HepG2 (cell line): ENCODE measurements around the gene RBBP8NL. TPM values are rescaled to one million over a fixed set of nuclear protein-coding genes. Genes with fewer than 3 reads are reported as not detected.

Experiments
- ATF1 ChIP-seq: IDR thresholded peaks from 2 replicates; pipeline ENCODE4 v1.6.1; 2016; ENCODE audit warnings: mild to moderate bottlenecking, control low read depth
- CENPX ChIP-seq: sonication (generic); formaldehyde crosslinking; IDR thresholded peaks from 2 replicates; pipeline ENCODE4 v1.9.0; 2021; ENCODE audit warnings: mild to moderate bottlenecking, missing genetic modification reagents, moderate library complexity
- HDAC2 ChIP-seq: sonication (generic); formaldehyde crosslinking; IDR thresholded peaks from 2 replicates; pipeline ENCODE4 v1.4.0; 2020; ENCODE audit warnings: missing genetic modification reagents
- NR3C1 ChIP-seq: sonication (generic); formaldehyde crosslinking; IDR thresholded peaks from 2 replicates; pipeline ENCODE4 v1.4.0; 2020; ENCODE audit warnings: missing genetic modification reagents
- POLR2AphosphoS5 ChIP-seq: IDR thresholded peaks from 2 replicates; pipeline ENCODE4 v1.6.1; 2012; ENCODE audit warnings: low read depth, low read length
- RBM39 ChIP-seq: fragments of 200-400 bp; formaldehyde crosslinking; IDR thresholded peaks from one replicate; pipeline ENCODE4 v1.6.1; 2018; ENCODE audit warnings: antibody characterized with exemption, mild to moderate bottlenecking, low read depth, low read length; ENCODE audit not compliant: poor library complexity, severe bottlenecking
- STAG1 ChIP-seq: sonication (generic); formaldehyde crosslinking; IDR thresholded peaks from 2 replicates; pipeline ENCODE4 v1.4.0; 2020; ENCODE audit warnings: missing genetic modification reagents
- SUZ12 ChIP-seq: fragments of 150-350 bp; IDR thresholded peaks from 2 replicates; pipeline ENCODE4 v1.6.1; 2014; ENCODE audit warnings: low read depth, low read length
- ZBTB3 ChIP-seq: sonication (generic); formaldehyde crosslinking; IDR thresholded peaks from 2 replicates; pipeline ENCODE4 v1.4.0; 2020; ENCODE audit warnings: low read depth, mild to moderate bottlenecking, moderate library complexity, missing genetic modification reagents, borderline replicate concordance
- ZNF530 ChIP-seq: sonication (generic); formaldehyde crosslinking; IDR thresholded peaks from 2 replicates; pipeline ENCODE4 v1.5.0; 2020; ENCODE audit warnings: low read depth, mild to moderate bottlenecking, missing genetic modification reagents
- polyA plus RNA-seq, 8 experiments: library from polyadenylated mRNA; depleted of rRNA in 3 of 8; stranded (reverse) in 7 of 8; unstranded in 1 of 8; fragments of >200 nt; fragmentation: Illumina TruSeq in 4 of 8; extraction: Trizol in 4 of 8; gene quantifications; 2 replicates each; pipeline versions ENCODE4 v1.2.1 to v1.2.3, GENCODE V29; 2011 to 2016; ENCODE audit warnings: low read depth in 4 of 8, missing spikeins in 1 of 8, mixed read lengths in 1 of 8; ENCODE audit not compliant: insufficient read depth in 1 of 8
- total RNA-seq, 5 experiments: library from RNA; depleted of rRNA; stranded (reverse); fragments of >200 nt; fragmentation: Illumina TruSeq; extraction: Trizol; gene quantifications; 2 replicates each; pipeline ENCODE4 v1.2.3, GENCODE V29; 2016; ENCODE audit warnings: low read depth in 1 of 5
- TF ChIP-seq, protein P1 (sequence below): sonication (generic); formaldehyde crosslinking; IDR thresholded peaks from 2 replicates; pipeline ENCODE4 v1.4.0; 2020; ENCODE audit warnings: missing genetic modification reagents
- TF ChIP-seq, protein P2 (sequence below): IDR thresholded peaks from 2 replicates; pipeline ENCODE4 v1.6.1; 2016; ENCODE audit warnings: missing compliant biosample characterization, missing genetic modification reagents, borderline replicate concordance
- TF ChIP-seq, protein P3 (sequence below): sonication (generic); formaldehyde crosslinking; IDR thresholded peaks from 2 replicates; pipeline ENCODE4 v1.4.0; 2020; ENCODE audit warnings: missing genetic modification reagents
- TF ChIP-seq, protein P4 (sequence below): sonication (generic); formaldehyde crosslinking; IDR thresholded peaks from 2 replicates; pipeline ENCODE4 v1.4.0; 2020; ENCODE audit warnings: mild to moderate bottlenecking, missing genetic modification reagents
- TF ChIP-seq, protein P5 (sequence below): IDR thresholded peaks from 2 replicates; pipeline ENCODE4 v1.6.1; 2016; ENCODE audit warnings: missing genetic modification reagents, missing compliant biosample characterization
- TF ChIP-seq, protein P6 (sequence below): sonication (generic); formaldehyde crosslinking; IDR thresholded peaks from 2 replicates; pipeline ENCODE4 v1.5.0; 2020; ENCODE audit warnings: missing genetic modification reagents
- TF ChIP-seq, protein P7 (sequence below): sonication (generic); formaldehyde crosslinking; IDR thresholded peaks from 2 replicates; pipeline ENCODE4 v1.8.0; 2022; ENCODE audit warnings: missing genetic modification reagents, low read depth, mild to moderate bottlenecking, borderline replicate concordance

Gene RBBP8NL
- total and polyA plus RNA-seq, 2 of the 13 experiments (the other 11 are each of a cell fraction or from before 2014, with no cell fraction given) = 0.69 to 0.86 TPM

DNA sequence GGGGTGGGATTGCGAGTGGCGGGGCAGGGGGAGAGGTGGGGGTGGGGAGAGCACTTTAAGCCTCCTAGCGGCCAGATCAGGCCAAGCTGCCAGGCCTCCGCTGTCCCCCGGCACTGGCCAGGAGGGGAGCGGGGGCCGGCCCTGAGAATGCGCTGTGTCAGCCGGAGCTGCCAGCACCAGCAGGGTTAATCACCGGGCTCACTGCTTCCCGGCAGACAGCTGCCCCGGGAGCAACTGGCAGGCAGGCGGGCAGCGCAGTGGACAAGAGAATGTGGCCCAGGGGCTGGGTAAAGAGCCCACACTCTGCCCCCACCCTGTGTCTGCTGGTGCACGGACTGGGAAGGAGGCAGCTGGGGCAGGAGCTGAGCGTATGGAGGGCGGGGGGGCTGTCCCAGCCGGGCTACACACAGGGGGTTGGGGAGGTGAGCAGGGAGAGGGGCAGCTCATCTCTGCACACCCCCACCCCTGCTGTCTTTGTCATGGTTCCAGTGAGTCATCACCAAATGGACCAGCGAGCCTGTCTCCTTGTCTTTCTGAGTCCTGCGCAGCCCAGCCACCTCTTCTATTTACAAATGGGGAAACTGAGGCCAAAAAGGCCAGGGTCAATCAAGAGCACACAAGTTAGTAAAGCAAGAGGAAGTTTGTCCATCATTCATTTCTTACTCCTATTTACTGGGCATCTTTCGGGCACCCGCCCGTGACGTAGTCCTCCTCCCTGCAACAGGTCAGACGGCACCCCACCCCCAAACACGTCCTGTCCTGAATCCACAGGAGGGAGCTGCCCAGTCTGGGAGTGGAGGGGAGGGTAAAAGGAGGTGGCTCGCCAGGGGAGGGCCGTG, 58.1 kb downstream of the RBBP8NL start (continued):
- TF ChIP-seq, protein P1, sequence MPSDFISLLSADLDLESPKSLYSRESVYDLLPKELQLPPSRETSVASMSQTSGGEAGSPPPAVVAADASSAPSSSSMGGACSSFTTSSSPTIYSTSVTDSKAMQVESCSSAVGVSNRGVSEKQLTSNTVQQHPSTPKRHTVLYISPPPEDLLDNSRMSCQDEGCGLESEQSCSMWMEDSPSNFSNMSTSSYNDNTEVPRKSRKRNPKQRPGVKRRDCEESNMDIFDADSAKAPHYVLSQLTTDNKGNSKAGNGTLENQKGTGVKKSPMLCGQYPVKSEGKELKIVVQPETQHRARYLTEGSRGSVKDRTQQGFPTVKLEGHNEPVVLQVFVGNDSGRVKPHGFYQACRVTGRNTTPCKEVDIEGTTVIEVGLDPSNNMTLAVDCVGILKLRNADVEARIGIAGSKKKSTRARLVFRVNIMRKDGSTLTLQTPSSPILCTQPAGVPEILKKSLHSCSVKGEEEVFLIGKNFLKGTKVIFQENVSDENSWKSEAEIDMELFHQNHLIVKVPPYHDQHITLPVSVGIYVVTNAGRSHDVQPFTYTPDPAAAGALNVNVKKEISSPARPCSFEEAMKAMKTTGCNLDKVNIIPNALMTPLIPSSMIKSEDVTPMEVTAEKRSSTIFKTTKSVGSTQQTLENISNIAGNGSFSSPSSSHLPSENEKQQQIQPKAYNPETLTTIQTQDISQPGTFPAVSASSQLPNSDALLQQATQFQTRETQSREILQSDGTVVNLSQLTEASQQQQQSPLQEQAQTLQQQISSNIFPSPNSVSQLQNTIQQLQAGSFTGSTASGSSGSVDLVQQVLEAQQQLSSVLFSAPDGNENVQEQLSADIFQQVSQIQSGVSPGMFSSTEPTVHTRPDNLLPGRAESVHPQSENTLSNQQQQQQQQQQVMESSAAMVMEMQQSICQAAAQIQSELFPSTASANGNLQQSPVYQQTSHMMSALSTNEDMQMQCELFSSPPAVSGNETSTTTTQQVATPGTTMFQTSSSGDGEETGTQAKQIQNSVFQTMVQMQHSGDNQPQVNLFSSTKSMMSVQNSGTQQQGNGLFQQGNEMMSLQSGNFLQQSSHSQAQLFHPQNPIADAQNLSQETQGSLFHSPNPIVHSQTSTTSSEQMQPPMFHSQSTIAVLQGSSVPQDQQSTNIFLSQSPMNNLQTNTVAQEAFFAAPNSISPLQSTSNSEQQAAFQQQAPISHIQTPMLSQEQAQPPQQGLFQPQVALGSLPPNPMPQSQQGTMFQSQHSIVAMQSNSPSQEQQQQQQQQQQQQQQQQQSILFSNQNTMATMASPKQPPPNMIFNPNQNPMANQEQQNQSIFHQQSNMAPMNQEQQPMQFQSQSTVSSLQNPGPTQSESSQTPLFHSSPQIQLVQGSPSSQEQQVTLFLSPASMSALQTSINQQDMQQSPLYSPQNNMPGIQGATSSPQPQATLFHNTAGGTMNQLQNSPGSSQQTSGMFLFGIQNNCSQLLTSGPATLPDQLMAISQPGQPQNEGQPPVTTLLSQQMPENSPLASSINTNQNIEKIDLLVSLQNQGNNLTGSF = no peak; the same call in 1 of the 2 replicates
- TF ChIP-seq, protein P2, sequence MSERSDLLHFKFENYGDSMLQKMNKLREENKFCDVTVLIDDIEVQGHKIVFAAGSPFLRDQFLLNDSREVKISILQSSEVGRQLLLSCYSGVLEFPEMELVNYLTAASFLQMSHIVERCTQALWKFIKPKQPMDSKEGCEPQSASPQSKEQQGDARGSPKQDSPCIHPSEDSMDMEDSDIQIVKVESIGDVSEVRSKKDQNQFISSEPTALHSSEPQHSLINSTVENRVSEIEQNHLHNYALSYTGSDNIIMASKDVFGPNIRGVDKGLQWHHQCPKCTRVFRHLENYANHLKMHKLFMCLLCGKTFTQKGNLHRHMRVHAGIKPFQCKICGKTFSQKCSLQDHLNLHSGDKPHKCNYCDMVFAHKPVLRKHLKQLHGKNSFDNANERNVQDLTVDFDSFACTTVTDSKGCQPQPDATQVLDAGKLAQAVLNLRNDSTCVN (CRISPR knock-in tag) = peak; percentile 79; the same call in 1 of the 2 replicates
- no peak for TF ChIP-seq ZBTB3 (CRISPR knock-in tag)
- TF ChIP-seq CENPX (CRISPR knock-in tag) = no peak
- 0 out of 2 replicates have a peak, but pooled peaks have one; percentile 14 for TF ChIP-seq STAG1 (CRISPR knock-in tag)
- TF ChIP-seq, protein P3, sequence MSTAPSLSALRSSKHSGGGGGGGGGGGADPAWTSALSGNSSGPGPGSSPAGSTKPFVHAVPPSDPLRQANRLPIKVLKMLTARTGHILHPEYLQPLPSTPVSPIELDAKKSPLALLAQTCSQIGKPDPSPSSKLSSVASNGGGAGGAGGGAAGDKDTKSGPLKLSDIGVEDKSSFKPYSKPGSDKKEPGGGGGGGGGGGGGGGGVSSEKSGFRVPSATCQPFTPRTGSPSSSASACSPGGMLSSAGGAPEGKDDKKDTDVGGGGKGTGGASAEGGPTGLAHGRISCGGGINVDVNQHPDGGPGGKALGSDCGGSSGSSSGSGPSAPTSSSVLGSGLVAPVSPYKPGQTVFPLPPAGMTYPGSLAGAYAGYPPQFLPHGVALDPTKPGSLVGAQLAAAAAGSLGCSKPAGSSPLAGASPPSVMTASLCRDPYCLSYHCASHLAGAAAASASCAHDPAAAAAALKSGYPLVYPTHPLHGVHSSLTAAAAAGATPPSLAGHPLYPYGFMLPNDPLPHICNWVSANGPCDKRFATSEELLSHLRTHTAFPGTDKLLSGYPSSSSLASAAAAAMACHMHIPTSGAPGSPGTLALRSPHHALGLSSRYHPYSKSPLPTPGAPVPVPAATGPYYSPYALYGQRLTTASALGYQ = no peak
- TF ChIP-seq POLR2AphosphoS5 = no peak; the same call in 1 of the 2 replicates
- no peak for TF ChIP-seq NR3C1
- TF ChIP-seq RBM39 = peak; percentile 13
- peak; percentile 29 for TF ChIP-seq HDAC2 (CRISPR knock-in tag)
- no peak for TF ChIP-seq ZNF530
- TF ChIP-seq, protein P4, sequence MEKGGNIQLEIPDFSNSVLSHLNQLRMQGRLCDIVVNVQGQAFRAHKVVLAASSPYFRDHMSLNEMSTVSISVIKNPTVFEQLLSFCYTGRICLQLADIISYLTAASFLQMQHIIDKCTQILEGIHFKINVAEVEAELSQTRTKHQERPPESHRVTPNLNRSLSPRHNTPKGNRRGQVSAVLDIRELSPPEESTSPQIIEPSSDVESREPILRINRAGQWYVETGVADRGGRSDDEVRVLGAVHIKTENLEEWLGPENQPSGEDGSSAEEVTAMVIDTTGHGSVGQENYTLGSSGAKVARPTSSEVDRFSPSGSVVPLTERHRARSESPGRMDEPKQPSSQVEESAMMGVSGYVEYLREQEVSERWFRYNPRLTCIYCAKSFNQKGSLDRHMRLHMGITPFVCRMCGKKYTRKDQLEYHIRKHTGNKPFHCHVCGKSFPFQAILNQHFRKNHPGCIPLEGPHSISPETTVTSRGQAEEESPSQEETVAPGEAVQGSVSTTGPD (CRISPR knock-in tag) = no peak
- no peak for TF ChIP-seq SUZ12
- TF ChIP-seq, protein P5, sequence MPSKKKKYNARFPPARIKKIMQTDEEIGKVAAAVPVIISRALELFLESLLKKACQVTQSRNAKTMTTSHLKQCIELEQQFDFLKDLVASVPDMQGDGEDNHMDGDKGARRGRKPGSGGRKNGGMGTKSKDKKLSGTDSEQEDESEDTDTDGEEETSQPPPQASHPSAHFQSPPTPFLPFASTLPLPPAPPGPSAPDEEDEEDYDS (CRISPR knock-in tag) = no peak
- TF ChIP-seq, protein P6, sequence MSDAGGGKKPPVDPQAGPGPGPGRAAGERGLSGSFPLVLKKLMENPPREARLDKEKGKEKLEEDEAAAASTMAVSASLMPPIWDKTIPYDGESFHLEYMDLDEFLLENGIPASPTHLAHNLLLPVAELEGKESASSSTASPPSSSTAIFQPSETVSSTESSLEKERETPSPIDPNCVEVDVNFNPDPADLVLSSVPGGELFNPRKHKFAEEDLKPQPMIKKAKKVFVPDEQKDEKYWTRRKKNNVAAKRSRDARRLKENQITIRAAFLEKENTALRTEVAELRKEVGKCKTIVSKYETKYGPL (CRISPR knock-in tag) = no peak
- TF ChIP-seq, protein P7, sequence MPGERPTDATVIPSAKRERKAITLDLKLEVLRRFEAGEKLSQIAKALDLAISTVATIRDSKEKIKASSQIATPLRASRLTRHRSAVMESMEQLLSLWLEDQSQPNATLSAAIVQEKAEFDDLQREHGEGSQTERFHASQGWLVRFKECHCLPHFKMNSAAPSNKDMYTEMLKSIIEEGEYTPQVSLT = no peak
- TF ChIP-seq ATF1 (CRISPR knock-in tag) = no peak
